MV-4-11 (cell line): ENCODE data around the gene ODAD3.
"Not testable (repeated sequence)": the region's sequence is repeated elsewhere in the genome, so short reads cannot be mapped to it uniquely, and the experiment has no call there.

Experiments used
- DNase-seq: peaks from one replicate; lab custom pipeline; 2025; lab: John Stamatoyannopoulos, UW

ODAD3 gene

DNA sequence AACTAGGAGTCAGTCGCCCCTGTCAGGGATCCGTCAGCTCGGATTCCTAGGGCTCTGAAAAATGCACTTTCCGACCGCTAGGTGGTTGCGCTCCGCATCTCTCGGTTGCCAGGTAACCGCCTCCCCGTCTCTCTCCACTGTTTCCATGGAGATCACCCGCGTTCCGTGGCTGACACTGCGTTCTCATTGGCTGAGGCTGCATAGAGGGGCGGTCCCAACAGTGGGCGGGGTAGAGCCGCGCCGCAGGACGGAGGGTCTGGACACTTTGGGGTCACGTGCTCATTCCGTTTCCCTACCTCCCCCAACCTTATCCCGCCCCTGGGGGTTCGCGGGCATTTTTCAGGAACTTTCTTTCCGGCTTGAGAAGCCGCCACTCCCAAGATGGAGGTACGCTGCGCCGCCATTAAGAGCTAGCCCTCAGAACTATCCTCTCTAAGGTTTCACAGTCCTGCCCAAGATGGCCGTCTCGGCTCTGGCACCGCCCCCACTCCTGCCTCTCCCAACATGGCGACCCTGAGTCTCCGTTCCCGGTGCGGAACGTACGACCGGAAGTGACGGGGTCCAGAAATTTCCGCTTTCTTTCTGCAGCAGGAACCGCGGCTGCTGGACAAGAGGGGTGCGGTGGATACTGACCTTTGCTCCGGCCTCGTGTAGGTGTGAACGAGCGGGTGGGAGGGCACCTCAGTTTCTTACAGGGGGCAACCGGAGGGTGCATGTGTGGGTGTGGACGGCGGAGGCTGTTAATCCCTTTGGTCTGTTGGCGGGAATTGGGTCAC lies at the start of gene ODAD3, which contains the start of gene PRKCSH:
ODAD3 (minus strand) TSS at position 65 of the 776 bp plus-strand sequence. CDS start 105 bp downstream, outside the sequence.
PRKCSH (plus strand) TSS at position 579 of the 776 bp plus-strand sequence. CDS start 483 bp downstream, outside the sequence.
- DNase-seq, result peak; percentile 100

DNA sequence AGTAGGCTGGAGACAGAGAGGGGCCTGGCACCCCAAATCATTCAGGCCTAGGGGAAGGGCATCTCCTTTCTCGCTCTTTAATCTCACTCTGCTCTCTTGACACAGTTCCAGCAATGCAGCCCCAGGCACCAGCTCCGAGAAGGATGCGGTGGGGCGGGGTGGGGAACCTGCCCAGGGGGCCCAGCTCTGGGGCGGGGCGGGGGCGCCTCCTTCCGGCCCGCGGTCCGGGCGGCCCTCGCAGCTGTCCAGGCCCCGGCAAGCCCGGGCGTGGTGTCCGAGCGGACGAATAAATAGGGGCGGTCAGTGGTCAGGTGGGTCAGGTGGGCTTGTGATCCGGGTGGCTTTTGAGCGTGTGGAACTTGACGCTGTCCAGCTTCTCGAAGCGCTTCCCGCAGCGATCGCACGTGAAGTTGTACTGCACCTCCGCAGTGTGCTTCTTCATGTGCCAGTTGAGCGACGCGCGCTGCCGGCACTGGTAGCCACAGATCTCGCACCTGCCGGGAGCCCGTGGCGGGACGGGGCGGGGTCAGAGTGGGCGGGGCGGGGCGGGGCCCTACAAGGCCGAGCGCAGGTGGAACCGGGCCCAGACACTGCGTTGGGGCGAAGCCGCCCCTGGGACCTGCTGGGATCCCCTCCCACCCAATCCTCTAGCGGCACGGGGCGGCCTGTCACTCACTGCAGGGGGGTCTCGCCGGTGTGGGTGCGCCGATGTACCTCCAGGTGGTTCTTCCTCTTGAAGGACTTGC lies 48.6 kb upstream of the ODAD3 start:
- DNase-seq, result no peak

DNA sequence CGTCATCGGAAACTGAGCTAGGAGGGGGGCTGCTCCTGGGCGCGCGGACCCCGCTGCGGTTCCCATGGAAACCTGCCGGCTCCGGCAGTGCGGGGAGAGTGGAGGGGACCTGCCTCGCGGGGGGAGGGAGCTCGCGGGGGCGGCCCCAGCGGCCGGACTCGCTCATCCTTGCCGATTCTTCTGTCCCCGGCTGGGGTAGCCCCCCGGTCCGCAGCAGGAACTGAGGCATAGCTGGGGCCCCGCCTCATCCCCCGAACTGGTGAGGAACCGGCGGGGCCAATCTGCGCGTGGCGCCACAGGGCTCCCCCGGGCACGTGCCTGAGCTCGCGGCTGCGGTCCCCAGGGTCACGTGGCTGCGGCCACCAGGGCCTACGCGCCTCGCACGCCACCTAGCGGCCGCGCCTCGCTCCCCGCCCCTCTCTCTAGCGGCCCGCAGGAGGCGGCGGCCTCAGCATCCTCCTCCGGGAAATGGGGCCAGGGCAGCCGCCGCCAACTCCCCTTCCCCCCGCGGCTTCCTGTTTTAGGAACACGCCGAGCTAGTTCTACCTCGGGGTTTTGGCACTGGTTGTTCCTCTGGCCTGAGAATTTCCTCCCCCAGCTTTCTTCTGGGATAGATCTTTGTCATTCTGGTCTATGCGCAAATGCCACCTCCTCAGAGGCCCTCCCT lies 47.6 kb upstream of the ODAD3 start:
- DNase-seq, result peak; percentile 84

DNA sequence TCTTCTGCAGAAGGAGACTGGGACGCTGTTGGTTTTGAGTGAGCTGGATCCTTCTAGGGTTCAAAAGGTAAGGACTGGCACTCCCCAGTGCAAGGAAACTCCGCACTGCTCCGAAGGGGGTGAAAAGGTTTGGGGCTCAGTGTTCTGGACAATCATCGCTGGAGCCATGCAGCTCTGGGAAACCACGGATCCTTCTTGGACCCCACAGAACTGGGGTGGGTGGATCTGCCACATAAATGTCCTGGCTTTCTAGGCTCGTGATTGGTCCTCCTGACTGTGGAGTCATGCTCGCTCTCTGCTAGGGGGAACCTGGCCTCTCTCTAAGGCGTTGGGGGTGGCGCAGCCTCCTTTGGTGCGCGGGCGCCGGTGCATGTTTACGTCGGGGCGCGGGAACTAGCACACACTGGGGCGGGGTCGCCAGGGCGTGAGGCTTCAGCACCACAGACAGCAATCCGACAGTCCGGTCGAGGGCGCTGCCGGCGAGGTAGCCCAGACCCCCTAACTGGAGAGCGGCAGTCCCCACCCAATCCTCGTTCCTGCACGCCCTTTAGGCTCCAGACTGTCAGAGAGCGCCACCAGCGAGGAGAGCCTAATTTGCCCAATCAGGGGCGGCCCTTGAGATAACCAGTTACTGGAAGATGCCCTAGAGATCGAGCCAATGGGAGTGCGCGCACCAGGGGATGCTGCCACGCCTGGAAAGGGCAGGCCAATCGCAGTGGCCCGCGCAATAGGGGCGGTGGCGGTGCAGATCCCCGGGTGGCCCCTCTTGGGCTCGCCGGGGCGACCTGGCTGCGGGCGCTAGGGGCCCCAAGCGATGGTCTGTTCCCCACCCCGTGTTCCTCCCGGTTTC lies 46.8 kb upstream of the ODAD3 start:
- DNase-seq, result no peak

DNA sequence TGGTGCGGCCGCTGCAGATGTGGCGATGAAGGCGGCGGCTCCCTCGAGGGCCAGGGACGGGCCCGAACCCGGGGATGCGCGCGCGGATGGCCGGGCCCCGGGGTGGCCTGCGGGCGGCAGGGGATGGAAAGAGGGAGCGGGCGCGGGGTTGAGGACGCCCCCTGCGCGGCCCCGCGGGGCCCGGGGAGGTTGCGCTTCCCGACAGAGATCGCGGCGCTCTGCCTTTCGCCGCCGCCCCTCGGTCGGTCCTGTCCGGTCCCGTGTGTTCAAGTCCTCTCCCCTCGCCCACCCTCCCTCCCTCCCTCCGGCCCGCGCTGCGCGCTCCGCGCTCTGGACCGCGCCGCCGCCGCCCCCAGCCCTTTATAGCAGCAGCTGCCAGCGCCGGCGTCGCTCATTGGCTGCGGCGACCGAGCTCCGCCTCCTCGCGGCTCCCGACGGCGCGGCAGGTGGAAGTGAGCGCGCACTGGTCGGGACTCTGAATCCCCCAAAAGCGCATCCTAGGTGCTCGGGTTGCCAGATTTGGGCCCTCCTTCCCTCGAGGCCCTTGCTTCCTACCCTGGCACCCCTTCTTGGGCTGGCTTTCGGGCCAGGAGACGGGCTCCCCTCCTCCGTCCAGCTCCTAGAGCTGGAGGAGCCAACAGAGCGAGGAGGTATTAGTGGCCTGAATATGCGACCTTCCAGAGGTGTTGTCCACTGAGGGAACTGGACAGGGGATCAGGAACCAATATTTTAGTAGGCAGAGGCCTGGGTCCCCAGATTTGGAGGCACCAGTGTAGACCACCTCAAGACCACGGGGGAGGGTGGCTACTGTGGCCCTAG lies 46.0 kb upstream of the ODAD3 start, which contains the start of gene ELAVL3:
ELAVL3 (minus strand) TSS at position 332 of the 819 bp plus-strand sequence. CDS start 438 bp downstream, outside the sequence.
- DNase-seq, result no peak

DNA sequence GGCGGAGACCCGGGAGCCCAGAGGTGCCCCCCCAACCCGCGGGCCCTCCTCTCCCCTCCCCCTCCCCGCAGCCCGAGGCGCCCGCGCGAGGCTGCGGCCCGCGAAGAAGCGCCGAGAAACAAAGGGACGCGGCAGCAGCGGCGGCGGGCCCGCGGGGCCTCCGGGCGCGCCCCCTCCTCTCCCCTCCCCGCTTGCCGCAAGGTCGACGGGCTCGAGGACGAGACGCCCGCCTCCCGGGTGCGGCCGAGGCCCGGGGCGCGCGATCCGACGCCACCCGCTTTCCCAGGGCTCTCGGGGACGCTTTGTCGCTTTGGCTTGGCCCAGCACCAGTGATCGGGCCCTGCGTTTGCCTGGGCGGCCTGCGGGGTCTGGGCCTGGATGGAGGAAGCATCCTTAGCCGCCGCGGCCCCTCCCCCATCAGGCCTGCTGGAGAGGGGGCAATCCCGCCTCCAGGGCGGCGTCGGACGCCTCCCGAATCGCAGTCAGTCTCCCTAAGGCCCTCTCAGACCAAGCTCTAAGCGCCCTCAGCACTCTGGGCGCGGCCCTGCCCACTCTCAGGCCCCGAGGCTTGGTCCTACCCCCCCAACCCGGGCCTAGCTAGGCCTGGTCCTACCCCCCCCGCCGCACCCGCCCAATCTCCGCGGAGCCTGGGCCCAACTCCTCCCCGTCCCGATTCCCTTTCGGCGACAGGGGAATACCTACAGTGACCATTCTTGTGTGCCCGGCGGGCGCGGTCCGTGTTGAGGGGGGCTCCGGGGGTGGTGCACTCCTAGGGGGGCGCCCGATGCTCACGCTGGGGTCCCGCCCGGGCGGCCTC lies 45.2 kb upstream of the ODAD3 start:
- DNase-seq, result no peak

DNA sequence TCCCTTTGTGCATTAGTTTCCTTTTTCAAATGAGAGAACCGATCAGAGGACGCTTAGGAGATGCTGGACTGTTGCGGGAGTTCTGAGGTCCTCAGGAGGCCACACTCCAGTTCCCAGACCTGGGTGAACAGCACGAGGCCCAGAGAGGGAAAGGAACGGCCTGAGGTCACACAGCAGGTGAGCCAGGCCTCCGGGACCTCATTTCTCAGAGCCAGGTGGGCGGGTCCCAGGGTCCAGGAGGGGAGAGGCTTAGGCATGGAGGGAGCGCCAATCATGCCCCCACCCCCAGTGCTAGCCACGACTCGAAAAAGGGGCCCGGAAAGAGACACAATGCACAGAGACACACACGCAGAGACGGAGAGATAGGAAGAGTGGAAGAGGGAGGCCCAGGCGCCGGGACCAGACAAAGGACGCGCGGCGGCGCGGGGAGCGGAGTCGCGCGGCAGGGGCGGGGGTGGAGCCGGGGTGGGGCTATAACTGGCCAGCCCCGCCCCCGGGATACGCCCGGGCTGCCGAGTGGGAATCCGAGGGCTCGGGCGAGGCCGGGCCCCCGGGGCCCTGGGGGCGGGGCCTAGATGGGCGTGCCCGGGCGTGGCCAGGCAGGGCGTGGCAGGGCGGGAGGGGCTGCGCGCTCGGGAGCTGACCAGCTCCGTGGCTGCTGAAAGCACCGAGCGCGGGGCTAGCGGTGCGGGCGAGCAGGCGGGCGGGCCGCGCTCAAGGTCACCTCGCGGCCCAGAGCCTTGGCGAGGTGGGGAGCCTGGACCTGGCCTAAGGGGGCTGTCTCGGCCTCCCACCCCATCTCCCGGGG lies 44.4 kb upstream of the ODAD3 start:
- DNase-seq, result peak; percentile 41

DNA sequence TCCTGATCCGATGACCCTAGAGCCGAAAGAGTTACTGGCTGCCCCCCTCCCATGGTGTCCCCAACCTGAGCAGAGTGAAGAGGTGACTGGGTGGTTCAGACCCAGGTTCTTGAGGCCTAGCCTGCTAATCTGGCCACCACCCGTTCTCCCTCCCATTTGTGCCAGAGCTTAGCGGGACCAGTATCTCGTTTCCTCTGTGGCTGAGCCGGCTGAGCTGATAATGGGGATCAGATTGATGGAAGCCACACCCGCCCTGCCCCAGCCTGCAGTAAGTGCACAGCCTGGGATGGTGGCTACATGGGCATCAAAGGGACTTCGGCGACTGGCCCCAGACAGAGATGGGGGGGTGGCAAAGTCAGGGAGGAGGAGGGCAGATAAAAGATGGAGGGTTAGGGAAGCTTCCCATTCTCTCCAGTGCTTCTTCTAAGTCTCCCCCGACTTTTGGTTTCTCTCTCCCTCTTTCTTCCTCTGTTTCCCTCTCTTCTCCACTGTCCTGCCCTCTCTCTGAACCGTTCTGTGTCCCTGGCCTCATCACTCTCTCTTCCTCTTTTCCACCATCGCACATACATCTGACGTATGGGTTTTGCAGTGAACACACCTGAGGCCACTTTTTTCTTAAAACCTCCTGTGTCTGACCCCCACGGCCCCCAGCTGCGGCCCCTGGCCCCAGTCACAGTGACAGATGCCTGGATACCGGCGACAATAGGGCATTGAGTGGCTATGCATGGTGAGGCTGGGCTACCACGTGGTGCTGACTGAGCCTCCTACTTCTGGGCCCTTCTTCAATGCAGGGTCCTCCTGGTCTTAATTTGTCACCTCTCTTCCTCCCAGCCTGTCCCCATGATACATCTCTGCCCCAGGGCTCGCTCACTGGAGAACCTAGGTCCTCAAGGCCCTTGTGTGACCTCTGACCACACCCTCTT lies 43.5 kb upstream of the ODAD3 start:
- peak; percentile 75 for DNase-seq

DNA sequence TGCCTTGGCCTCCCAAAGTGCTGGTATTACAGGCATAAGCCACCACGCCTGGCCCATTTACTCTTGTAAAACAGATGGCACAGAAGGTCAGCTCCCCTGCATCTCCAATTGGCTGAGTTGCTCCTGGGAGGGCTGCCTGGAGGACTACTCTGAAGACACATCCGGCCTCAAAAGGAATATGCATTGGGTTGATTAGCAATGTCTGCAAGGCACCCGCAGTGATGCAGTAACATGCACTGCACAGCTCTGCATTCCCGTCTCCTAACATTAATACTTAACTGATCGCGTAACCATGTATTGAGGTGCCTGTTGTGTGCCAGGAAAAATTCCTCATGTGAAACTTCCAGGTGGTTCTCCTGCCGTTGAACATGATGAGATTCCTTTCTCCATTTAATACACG lies 40.9 kb upstream of the ODAD3 start:
- no peak for DNase-seq

DNA sequence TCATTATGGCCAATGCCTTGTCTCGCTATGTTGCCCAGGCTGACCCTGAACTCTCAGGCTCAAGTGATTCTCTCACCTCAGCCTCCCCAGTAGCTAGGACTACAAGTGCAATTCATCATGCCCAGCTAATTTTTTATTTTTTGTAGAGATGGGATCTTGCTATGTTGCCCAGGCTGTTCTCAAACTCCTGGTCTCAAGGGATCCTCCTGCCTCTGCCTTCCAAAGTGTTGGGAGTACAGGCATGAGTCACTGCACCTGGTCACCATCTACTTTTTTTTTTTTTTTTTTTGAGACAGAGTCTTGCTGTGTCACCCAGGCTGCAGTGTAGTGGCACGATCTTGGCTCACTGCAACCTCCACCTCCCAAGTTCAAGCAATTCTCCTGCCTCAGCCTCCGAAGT lies 40.4 kb upstream of the ODAD3 start:
- DNase-seq, result not testable (repeated sequence)

DNA sequence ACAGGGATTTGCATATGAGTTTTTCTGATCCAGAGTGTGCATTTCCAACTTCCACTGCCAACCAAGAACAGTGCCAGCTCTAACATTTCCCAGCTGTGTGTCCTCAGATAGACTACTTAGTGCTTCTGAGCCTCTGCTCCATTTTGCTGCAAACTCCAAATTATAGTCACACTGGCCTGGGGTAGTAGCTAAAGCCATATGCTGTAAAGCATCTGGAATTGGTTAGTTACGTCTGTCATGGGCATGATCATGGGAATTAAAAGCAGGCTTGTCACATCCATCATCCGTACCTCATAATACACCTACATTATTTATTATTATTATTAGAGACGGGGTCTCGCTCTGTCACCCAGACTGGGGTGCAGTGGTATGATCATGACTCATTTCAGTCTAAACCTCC lies 38.8 kb upstream of the ODAD3 start:
- DNase-seq, result no peak

DNA sequence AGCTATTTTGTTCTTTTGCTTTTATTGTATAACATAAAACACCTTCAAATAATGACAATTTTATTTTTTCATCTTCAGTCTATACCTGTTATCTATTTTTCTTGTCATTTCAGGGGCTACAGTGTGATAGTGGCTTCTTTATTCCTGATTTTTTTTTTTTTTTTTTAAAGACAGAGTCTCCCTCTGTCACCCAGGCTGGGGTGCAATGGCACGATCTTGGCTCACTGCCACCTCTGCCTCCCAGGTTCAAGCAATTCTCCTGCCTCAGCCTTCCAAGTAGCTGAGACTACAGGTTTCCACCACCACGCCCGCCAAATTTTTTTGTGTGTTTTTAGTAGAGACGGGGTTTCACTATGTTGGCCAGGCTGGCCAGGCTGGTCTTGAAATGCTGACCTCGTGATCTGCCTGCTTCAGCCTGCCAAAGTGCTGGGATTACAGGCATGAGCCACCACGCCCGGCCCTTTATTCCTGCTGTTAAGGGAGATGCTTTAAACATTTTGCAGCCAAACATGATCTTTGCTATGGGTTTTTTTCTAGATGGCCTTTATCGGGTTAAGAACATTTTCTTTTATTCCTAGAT lies 33.4 kb upstream of the ODAD3 start:
- not testable (repeated sequence) for DNase-seq

DNA sequence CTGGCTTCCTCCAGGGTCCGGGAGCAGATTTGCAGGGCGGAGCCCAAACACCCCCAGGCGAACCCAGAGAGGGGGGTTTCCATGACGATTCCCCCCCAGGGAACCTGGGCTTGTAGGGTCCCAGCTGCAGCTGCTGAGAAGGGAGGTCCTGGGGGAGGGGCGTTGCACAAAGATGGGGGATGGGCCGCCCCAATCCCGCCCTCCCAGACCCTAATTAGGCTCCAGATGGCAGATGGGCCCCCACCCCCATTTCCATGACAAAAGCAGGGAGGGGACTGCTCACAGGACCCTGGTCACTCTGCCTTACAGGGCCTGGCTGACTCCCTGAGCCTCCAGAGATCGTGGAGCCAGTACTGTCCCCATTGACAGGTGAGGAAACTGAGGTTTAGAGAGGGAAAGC lies 30.7 kb upstream of the ODAD3 start:
- no peak for DNase-seq

DNA sequence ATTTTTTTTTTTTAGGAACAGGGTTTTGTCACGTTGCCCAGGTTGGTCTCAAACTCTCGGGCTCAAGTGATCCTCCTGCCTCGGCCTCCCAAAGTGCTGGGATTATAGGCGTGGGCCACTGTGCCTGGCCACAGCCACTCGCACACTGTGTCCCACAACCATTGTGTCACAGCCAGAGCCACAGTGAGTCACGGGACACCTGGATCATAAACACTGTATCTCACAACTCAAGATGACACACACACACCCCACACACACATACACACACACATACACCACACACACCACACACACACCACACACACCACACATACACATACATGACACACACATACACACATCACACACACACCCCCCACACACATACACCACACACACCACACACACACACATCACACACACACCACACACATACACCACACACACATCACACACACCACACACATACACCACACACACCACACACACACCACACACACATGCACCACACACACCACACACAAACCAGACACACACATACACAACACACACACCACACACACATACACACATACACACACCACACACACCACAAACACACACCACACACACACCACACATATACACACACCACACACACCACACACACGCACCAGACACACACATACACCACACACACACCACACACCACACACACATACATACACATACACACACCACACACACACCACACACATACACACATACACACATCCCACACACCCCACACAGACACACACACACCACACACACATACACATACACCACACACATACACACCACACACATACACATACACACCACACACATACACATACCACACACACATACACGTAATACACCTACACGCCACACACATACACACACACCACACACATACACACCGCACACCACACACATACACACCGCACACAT lies 29.7 kb upstream of the ODAD3 start:
- DNase-seq, result peak; percentile 43

DNA sequence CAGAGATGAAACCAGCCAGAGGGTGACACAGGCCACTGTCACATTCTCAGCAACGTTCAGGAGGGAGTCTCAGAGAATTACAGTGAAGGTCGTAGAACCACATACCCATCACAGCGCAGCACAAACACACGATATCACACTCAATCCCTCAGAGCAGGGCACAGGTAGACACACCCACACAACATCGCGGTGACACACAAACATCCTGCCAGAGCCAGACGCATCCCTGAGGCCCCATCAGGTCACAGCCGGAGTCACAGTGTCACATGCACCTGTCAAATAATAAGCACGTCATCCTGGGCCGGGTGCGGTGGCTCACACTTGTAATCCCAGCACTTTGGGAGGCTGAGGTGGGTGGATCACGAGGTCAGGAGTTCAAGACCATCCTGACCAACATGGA lies 28.5 kb upstream of the ODAD3 start:
- no peak for DNase-seq

DNA sequence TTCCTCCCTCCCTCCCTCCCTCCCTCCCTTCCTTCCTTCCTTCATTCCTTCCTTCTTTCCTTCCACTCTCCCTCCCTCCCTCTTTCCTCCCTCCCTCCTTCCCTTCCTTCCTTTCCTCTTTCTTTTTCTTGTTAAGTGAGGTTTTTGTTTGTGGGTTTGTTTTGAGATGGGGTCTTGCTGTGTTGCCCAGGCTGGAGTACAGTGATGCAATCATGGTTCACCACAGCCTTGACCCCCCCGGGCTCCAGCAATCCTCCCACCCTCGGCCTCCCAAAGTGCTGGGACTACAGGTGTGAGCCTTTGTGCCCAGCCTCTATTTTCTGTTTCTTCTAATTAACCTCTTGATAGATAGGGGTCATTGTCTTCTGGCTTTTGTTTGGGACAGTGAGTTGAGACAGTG lies 26.5 kb upstream of the ODAD3 start:
- DNase-seq, result no peak
